GM12892 (cell line): ENCODE results near the gene DLGAP1.

Experiments used
- POLR2A ChIP-seq: IDR thresholded peaks from 2 replicates; pipeline ENCODE4 v1.6.1; 2011; ENCODE audit warnings: low read depth, low read length, control low read depth
- POLR2AphosphoS5 ChIP-seq: IDR thresholded peaks from 2 replicates; pipeline ENCODE4 v1.6.1; 2011; ENCODE audit warnings: low read depth, low read length, control low read depth

GRCh38 chr18:3458952-3459853, 995.9 kb downstream of the DLGAP1 start:
- TF ChIP-seq POLR2A: no peak
- no peak for TF ChIP-seq POLR2AphosphoS5
